IMR-90 (cell line): ENCODE data around the gene EDDM13. TPM values are rescaled to one million over a fixed set of nuclear protein-coding genes. Genes with fewer than 3 reads are reported as not detected.

ENCODE experiments used
- ATAC-seq: fragments of 200-7000 bp; cut with Tn5 transposase; 2 replicates; pipeline ENCODE4 v1.9.1; 2020; ENCODE audit warnings: low read depth, mild to moderate bottlenecking, moderate library complexity
- BruUV-seq: library from RNA; stranded (reverse); fragments of 400-500 nt; replicated peaks from 2 replicates; lab custom pipeline; 2021; lab: Mats Ljungman, UMichigan
- CTCF ChIA-PET: fragments of 300-600 bp; formaldehyde crosslinking; extraction: SDS; loops from one replicate; lab custom pipeline; 2021; ENCODE audit warnings: antibody characterized with exemption; lab: Yijun Ruan, JAX
- POLR2A ChIA-PET: fragments of 300-600 bp; sonication (Branson Sonifier 250); formaldehyde crosslinking; loops from one replicate; lab custom pipeline; 2022; ENCODE audit warnings: antibody characterized with exemption; ENCODE audit not compliant: unreplicated experiment; lab: Charles Lee
- DNase-seq: peaks from one replicate; pipeline ENCODE4 v3.0.0; 2013
- H2AFZ ChIP-seq: replicated peaks from 2 replicates; pipeline ENCODE3; 2013; ENCODE audit warnings: low read length, mild to moderate bottlenecking; ENCODE audit not compliant: poor library complexity
- H2AK5ac ChIP-seq: 2 replicates; pipeline ENCODE4 v1.6.1; 2013; ENCODE audit warnings: low read depth, low read length, inconsistent platforms
- H2AK9ac ChIP-seq: replicated peaks from 2 replicates; pipeline ENCODE3; 2013; ENCODE audit warnings: mild to moderate bottlenecking, low read depth, low read length, moderate library complexity; ENCODE audit not compliant: poor library complexity
- H2BK120ac ChIP-seq: 2 replicates; pipeline ENCODE4 v1.6.1; 2013; ENCODE audit warnings: low read depth, low read length, inconsistent platforms
- H2BK15ac ChIP-seq: 3 replicates; pipeline ENCODE4 v1.6.1; 2013; ENCODE audit warnings: low read depth, low read length, inconsistent platforms
- H2BK20ac ChIP-seq: 2 replicates; pipeline ENCODE4 v1.6.1; 2013; ENCODE audit warnings: low read depth, mild to moderate bottlenecking, inconsistent platforms, low read length, moderate library complexity
- H2BK5ac ChIP-seq: 2 replicates; pipeline ENCODE4 v1.6.1; 2013; ENCODE audit warnings: mild to moderate bottlenecking, low read depth, low read length, inconsistent platforms; ENCODE audit not compliant: poor library complexity, severe bottlenecking
- H3K14ac ChIP-seq: replicated peaks from 2 replicates; pipeline ENCODE4 v1.6.1; 2013; ENCODE audit warnings: low read depth, low read length, inconsistent platforms
- H3K18ac ChIP-seq: 2 replicates; pipeline ENCODE4 v1.6.1; 2013; ENCODE audit warnings: low read depth, low read length, control low read depth
- H3K23ac ChIP-seq: 2 replicates; pipeline ENCODE4 v1.6.1; 2013; ENCODE audit warnings: low read depth, low read length, inconsistent platforms
- H3K27ac ChIP-seq: 2 replicates; pipeline ENCODE4 v1.5.1; 2013; ENCODE audit warnings: mild to moderate bottlenecking, control low read depth, low read length; ENCODE audit not compliant: insufficient read depth
- H3K27me3 ChIP-seq: 2 replicates; pipeline ENCODE4 v1.6.1; 2013; ENCODE audit warnings: low read length; ENCODE audit not compliant: control insufficient read depth, insufficient read depth
- H3K36me3 ChIP-seq: 2 replicates; pipeline ENCODE4 v1.6.1; 2013; ENCODE audit warnings: low read length, mixed read lengths; ENCODE audit not compliant: control insufficient read depth, insufficient read depth
- H3K4ac ChIP-seq: 2 replicates; pipeline ENCODE4 v1.6.1; 2013; ENCODE audit warnings: low read depth, low read length, inconsistent platforms
- H3K4me1 ChIP-seq: 2 replicates; pipeline ENCODE4 v1.6.1; 2013; ENCODE audit warnings: low read length, mixed read lengths; ENCODE audit not compliant: control insufficient read depth, insufficient read depth
- H3K4me2 ChIP-seq: 2 replicates; pipeline ENCODE4 v1.6.1; 2013; ENCODE audit warnings: low read depth, mild to moderate bottlenecking, control low read depth, low read length, moderate library complexity
- H3K4me3 ChIP-seq: 2 replicates; pipeline ENCODE4 v1.5.1; 2013; ENCODE audit warnings: low read depth, mild to moderate bottlenecking, control low read depth, low read length, moderate library complexity; ENCODE audit not compliant: insufficient read depth
- H3K56ac ChIP-seq: 2 replicates; pipeline ENCODE4 v1.6.1; 2013; ENCODE audit warnings: low read length, inconsistent platforms; ENCODE audit not compliant: insufficient read depth; ENCODE audit errors: extremely low read depth
- H3K79me1 ChIP-seq, 2 experiments: 2 replicates each; pipeline ENCODE4 v1.6.1; 2013; ENCODE audit warnings: low read length in 2 of 2, inconsistent platforms in 1 of 2, low read depth in 1 of 2
- H3K9ac ChIP-seq: 2 replicates; pipeline ENCODE4 v1.6.1; 2013; ENCODE audit warnings: low read depth, low read length, control low read depth
- H3K9me1 ChIP-seq: 2 replicates; pipeline ENCODE4 v1.6.1; 2013; ENCODE audit warnings: low read length, inconsistent platforms; ENCODE audit not compliant: insufficient read depth
- H3K9me3 ChIP-seq: 2 replicates; pipeline ENCODE4 v1.6.1; 2013; ENCODE audit warnings: low read length; ENCODE audit not compliant: control insufficient read depth, insufficient read depth
- H4K20me1 ChIP-seq: 2 replicates; pipeline ENCODE4 v1.6.1; 2013; ENCODE audit warnings: low read length, inconsistent platforms; ENCODE audit not compliant: insufficient read depth
- H4K5ac ChIP-seq: 2 replicates; pipeline ENCODE4 v1.6.1; 2013; ENCODE audit warnings: mild to moderate bottlenecking, low read depth, low read length, control low read depth
- H4K8ac ChIP-seq, 2 experiments: 2 replicates each; pipeline ENCODE4 v1.6.1; 2013; ENCODE audit warnings: low read depth in 2 of 2, low read length in 2 of 2, control low read depth in 1 of 2, inconsistent platforms in 1 of 2
- H4K91ac ChIP-seq: 2 replicates; pipeline ENCODE4 v1.6.1; 2013; ENCODE audit warnings: low read depth, low read length, inconsistent platforms; ENCODE audit not compliant: insufficient read depth
- BHLHE40 ChIP-seq: fragments of 150-350 bp; IDR thresholded peaks from 2 replicates; pipeline ENCODE4 v1.6.1; 2016; ENCODE audit warnings: mild to moderate bottlenecking, low read depth, low read length
- CHD1 ChIP-seq: IDR thresholded peaks from 2 replicates; pipeline ENCODE4 v1.6.1; 2012; ENCODE audit warnings: low read depth, low read length, improper control_type of control experiment
- MAZ ChIP-seq: IDR thresholded peaks from 2 replicates; pipeline ENCODE4 v1.6.1; 2012; ENCODE audit warnings: low read depth, mild to moderate bottlenecking, low read length, improper control_type of control experiment, moderate library complexity, borderline replicate concordance
- RCOR1 ChIP-seq: IDR thresholded peaks from 2 replicates; pipeline ENCODE4 v1.6.1; 2012; ENCODE audit warnings: mild to moderate bottlenecking, low read length, improper control_type of control experiment; ENCODE audit not compliant: insufficient replicate concordance
- SMC3 ChIP-seq: fragments of 150-350 bp; IDR thresholded peaks from 2 replicates; pipeline ENCODE4 v1.6.1; 2016; ENCODE audit warnings: low read depth, mild to moderate bottlenecking, antibody characterized with exemption, low read length, moderate library complexity
- WGBS, 2 experiments: methylation state at CpG; one replicate each; pipeline versions ENCODE4 v1.1.5 to v1.1.7; 2013; ENCODE audit warnings: missing lambda C conversion rate in 2 of 2; ENCODE audit not compliant: insufficient read length in 1 of 2; ENCODE audit errors: extremely low coverage in 2 of 2; 5-methylcytosine and 5-hydroxymethylcytosine counted together
- dilution Hi-C: fragments of 300-500 bp; cut with HindIII; formaldehyde crosslinking; loops from one replicate; pipeline ENCODE4 v1.14.3; 2018; ENCODE audit warnings: low sequenced_read_pairs; ENCODE audit not compliant: unreplicated experiment
- in situ Hi-C: fragments of 300-500 bp; cut with MboI; formaldehyde crosslinking; loops from 3 replicates; pipeline ENCODE4 v1.14.3; 2019; ENCODE audit warnings: low sequenced_read_pairs, inconsistent platforms, mixed read lengths
- intact Hi-C: fragments of 100-400 bp; cut with micrococcal nuclease; formaldehyde crosslinking; loops from 2 replicates; pipeline ENCODE4 v1.10.0; 2022
- polyA plus RNA-seq, 3 experiments: library from polyadenylated mRNA; depleted of rRNA; stranded (reverse); fragments of >200 nt; gene quantifications; 2 replicates each; pipeline ENCODE4 v1.2.3, GENCODE V29; 2012; ENCODE audit warnings: low replicate concordance in 1 of 3
- total RNA-seq: library from RNA; depleted of rRNA; stranded (reverse); fragments of >200 nt; gene quantifications from 2 replicates; pipeline ENCODE4 v1.2.3, GENCODE V29; 2012

Gene EDDM13
- total and polyA plus RNA-seq, 2 of the 4 experiments (the other 2 are of a cell fraction), result not detected

GRCh38 chr19:56291867-56292266, 19.3 kb downstream of the EDDM13 start:
- no peak overlapping the region for H3K23ac ChIP-seq
- H2AK9ac ChIP-seq, result no peak overlapping the region
- H2AFZ ChIP-seq, result no peak overlapping the region
- no peaks in the 10 kb centered on the region for H3K27me3 ChIP-seq
- H3K4me2 ChIP-seq, result no peak overlapping the region
- no peaks in the 10 kb centered on the region for H3K9me1 ChIP-seq
- no TSS peak for BruUV-seq
- no peaks in the 10 kb centered on the region for H4K20me1 ChIP-seq
- H2BK20ac ChIP-seq, result no peak overlapping the region
- intact Hi-C loops (no loop called here), dilution Hi-C loops (no loop called here), in situ Hi-C loops (no loop called here)
- ATAC-seq, result no peak
- no peak overlapping the region for H3K9ac ChIP-seq
- DNase-seq, result no peak
- no peak overlapping the region for H4K8ac ChIP-seq
- ChIA-PET CTCF (no interaction called here), POLR2A (interaction anchor here (0.6 kb wide), 1 partner anchor 18 kb away, joined by 4 read pairs; no protein-coding TSS in a partner anchor)
- no peak overlapping the region for H3K56ac ChIP-seq
- no peak overlapping the region for H3K4me3 ChIP-seq
- 100% methylated on average over 3 of the region's 6 CpGs; no CpG with 5 or more reads in 1 of the 2 experiments for WGBS, 2 experiments
- no peak overlapping the region for H3K4ac ChIP-seq
- H3K36me3 ChIP-seq, result peaks cover 13% of the 10 kb centered on the region
- no peaks in the 10 kb centered on the region for H3K4me1 ChIP-seq
- H2BK5ac ChIP-seq, result no peak overlapping the region
- no peak overlapping the region for H3K14ac ChIP-seq
- H4K91ac ChIP-seq, result no peak overlapping the region
- H4K5ac ChIP-seq, result no peak overlapping the region
- H2AK5ac ChIP-seq, result no peak overlapping the region
- H3K18ac ChIP-seq, result no peak overlapping the region
- no peak overlapping the region for H3K27ac ChIP-seq
- H2BK120ac ChIP-seq, result no peak overlapping the region
- H2BK15ac ChIP-seq, result no peak overlapping the region
- TF ChIP-seq BHLHE40, result no peak
- TF ChIP-seq CHD1, result no peak
- TF ChIP-seq MAZ, result no peak
- no peak for TF ChIP-seq SMC3
- TF ChIP-seq RCOR1, result no peak
- H3K9me3 ChIP-seq, result no peaks in the 10 kb centered on the region
- H3K79me1 ChIP-seq, result no peaks in the 10 kb centered on the region
